ENCODE data around the gene AQP9.

The AQP9 gene

GRCh38 chr15:58141894-58142293 lies 3.7 kb downstream of the AQP9 start:
- DNase-seq (ENCODE audit: low read depth), result no peak

- DNase-seq (ENCODE audit: low read depth), result no peak
These were observed 4.8 kb downstream of the AQP9 start for GRCh38 chr15:58142827-58143461.

GRCh38 chr15:58145606-58146005 lies 7.4 kb downstream of the AQP9 start:
- DNase-seq (ENCODE audit: low read depth), result no peak

GRCh38 chr15:58146211-58146610 lies 8.0 kb downstream of the AQP9 start:
- DNase-seq (ENCODE audit: low read depth), result no peak

- DNase-seq (ENCODE audit: low read depth), result no peak
These were observed 8.6 kb downstream of the AQP9 start for GRCh38 chr15:58146749-58147148.

GRCh38 chr15:58147171-58147611 lies 9.0 kb downstream of the AQP9 start:
- DNase-seq (ENCODE audit: low read depth), result no peak

- no peak for DNase-seq (ENCODE audit: low read depth)
These were observed 9.9 kb downstream of the AQP9 start for GRCh38 chr15:58148120-58148519.

GRCh38 chr15:58148633-58149445 lies 10.7 kb downstream of the AQP9 start:
- DNase-seq (ENCODE audit: low read depth), result no peak

- no peak for DNase-seq (ENCODE audit: low read depth)
These were observed 16.6 kb downstream of the AQP9 start for GRCh38 chr15:58154769-58155168.

- DNase-seq (ENCODE audit: low read depth), result no peak
These were observed 21.7 kb downstream of the AQP9 start for GRCh38 chr15:58159827-58160386.

- no peak for DNase-seq (ENCODE audit: low read depth)
These were observed 23.3 kb downstream of the AQP9 start for GRCh38 chr15:58161436-58161930.

- no peak for DNase-seq (ENCODE audit: low read depth)
These were observed 25.8 kb downstream of the AQP9 start for GRCh38 chr15:58163985-58164384.

- DNase-seq (ENCODE audit: low read depth), result no peak
These were observed 26.7 kb downstream of the AQP9 start for GRCh38 chr15:58164926-58165325.

GRCh38 chr15:58165661-58166060 lies 27.5 kb downstream of the AQP9 start:
- no peak for DNase-seq (ENCODE audit: low read depth)

GRCh38 chr15:58167095-58167691 lies 29.0 kb downstream of the AQP9 start:
- DNase-seq (ENCODE audit: low read depth), result no peak

GRCh38 chr15:58169934-58170333 lies 31.8 kb downstream of the AQP9 start:
- DNase-seq (ENCODE audit: low read depth), result no peak

GRCh38 chr15:58171476-58172061 lies 33.4 kb downstream of the AQP9 start:
- no peak for DNase-seq (ENCODE audit: low read depth)

GRCh38 chr15:58174709-58175108 lies 36.5 kb downstream of the AQP9 start:
- no peak for DNase-seq (ENCODE audit: low read depth)

GRCh38 chr15:58175955-58176354 lies 37.8 kb downstream of the AQP9 start:
- no peak for DNase-seq (ENCODE audit: low read depth)

- DNase-seq (ENCODE audit: low read depth), result no peak
These were observed 40.5 kb downstream of the AQP9 start for GRCh38 chr15:58178668-58179067.

- DNase-seq (ENCODE audit: low read depth), result no peak
These were observed 41.0 kb downstream of the AQP9 start for GRCh38 chr15:58179206-58179605.

GRCh38 chr15:58179741-58180381 lies 41.7 kb downstream of the AQP9 start:
- DNase-seq (ENCODE audit: low read depth), result no peak

Measured in activated T-cell treated with anti-CD3 and anti-CD28 coated beads for 24 hours (primary cell).